SK-N-SH (cell line): Measurements from ENCODE around the gene CD72. TPM values are rescaled to one million over a fixed set of nuclear protein-coding genes. Genes with fewer than 3 reads are reported as not detected.

Experiments used
- CTCF ChIA-PET: fragments of 300-600, 350-600 bp; formaldehyde crosslinking; extraction: SDS; loops from one replicate; lab custom pipeline; 2021; lab: Yijun Ruan, JAX
- POLR2A ChIA-PET: fragments of 350-600 bp; sonication (Branson Sonifier 250); formaldehyde crosslinking; extraction: SDS; loops from one replicate; lab custom pipeline; 2020; ENCODE audit warnings: antibody characterized with exemption, inconsistent platforms; lab: Yijun Ruan, JAX
- DNase-seq: peaks from one replicate; pipeline ENCODE4 v3.0.0; 2012
- H2AFZ ChIP-seq: fragments of 200-600 bp; sonication (generic); 2 replicates; pipeline ENCODE4 v1.8.1; 2016; ENCODE audit warnings: antibody characterized with exemption, mild to moderate bottlenecking, low read depth
- H3F3A ChIP-seq: fragments of 200-600 bp; sonication (generic); replicated peaks from 2 replicates; pipeline ENCODE3; 2016; ENCODE audit warnings: antibody characterized with exemption, mild to moderate bottlenecking; ENCODE audit not compliant: insufficient read depth
- H3K27ac ChIP-seq, 2 experiments: fragments of 200-500 bp in 1 of 2; fragments of 200-600 bp in 1 of 2; sonication (Bioruptor generic) in 1 of 2; sonication (generic), shearing (Covaris generic) in 1 of 2; 2 replicates each; pipeline versions ENCODE4 v1.5.1 to v1.6.1; 2014 to 2016; ENCODE audit warnings: low read depth in 2 of 2, inconsistent platforms in 1 of 2, low read length in 1 of 2, mild to moderate bottlenecking in 1 of 2, mixed read lengths in 1 of 2
- H3K27me3 ChIP-seq: fragments of 200-600 bp; sonication (generic), shearing (Covaris generic); 2 replicates; pipeline ENCODE4 v1.6.1; 2016; ENCODE audit warnings: mixed run types; ENCODE audit not compliant: insufficient read depth
- H3K36me3 ChIP-seq, 2 experiments: fragments of 200-500 bp in 1 of 2; fragments of 200-600 bp in 1 of 2; sonication (Bioruptor generic) in 1 of 2; sonication (generic) in 1 of 2; replicated peaks in 1 of 2; 2 replicates each; pipeline versions ENCODE3 to v1.5.1; 2014 to 2016; ENCODE audit warnings: low read length in 1 of 2, mild to moderate bottlenecking in 1 of 2; ENCODE audit not compliant: insufficient read depth in 2 of 2, control insufficient read depth in 1 of 2
- H3K4me1 ChIP-seq, 2 experiments: fragments of 200-500 bp in 1 of 2; fragments of 200-600 bp in 1 of 2; sonication (Bioruptor generic) in 1 of 2; sonication (generic), shearing (Covaris generic) in 1 of 2; 2 replicates each; pipeline versions ENCODE4 v1.5.1 to v1.6.1; 2014 to 2016; ENCODE audit warnings: low read depth in 1 of 2, low read length in 1 of 2, mixed run types in 1 of 2; ENCODE audit not compliant: insufficient read depth in 2 of 2, control insufficient read depth in 1 of 2
- H3K4me2 ChIP-seq: fragments of 200-600 bp; sonication (generic), shearing (Covaris generic); 2 replicates; pipeline ENCODE4 v1.6.1; 2017; ENCODE audit warnings: mixed run types
- H3K4me3 ChIP-seq, 2 experiments: fragments of 200-500 bp in 1 of 2; fragments of 200-600 bp in 1 of 2; sonication (Bioruptor generic) in 1 of 2; sonication (generic), shearing (Covaris generic) in 1 of 2; 2 replicates each; pipeline versions ENCODE4 v1.5.1 to v1.8.1; 2014 to 2016; ENCODE audit warnings: low read depth in 2 of 2, inconsistent platforms in 1 of 2, low read length in 1 of 2, mild to moderate bottlenecking in 1 of 2, mixed read lengths in 1 of 2, moderate library complexity in 1 of 2
- H3K79me2 ChIP-seq: fragments of 200-600 bp; sonication (generic); 2 replicates; pipeline ENCODE4 v1.8.1; 2017; ENCODE audit warnings: mild to moderate bottlenecking; ENCODE audit not compliant: insufficient read depth
- H3K9ac ChIP-seq: fragments of 200-600 bp; sonication (generic); 2 replicates; pipeline ENCODE4 v1.6.1; 2017; ENCODE audit warnings: mixed run types
- H3K9me2 ChIP-seq: fragments of 200-600 bp; sonication (generic); 2 replicates; pipeline ENCODE4 v1.6.1; 2017; ENCODE audit warnings: mixed run types
- H3K9me3 ChIP-seq: fragments of 200-600 bp; sonication (generic); 2 replicates; pipeline ENCODE4 v1.6.1; 2017; ENCODE audit warnings: mixed run types, mild to moderate bottlenecking, moderate library complexity
- H4K20me1 ChIP-seq: fragments of 200-600 bp; sonication (generic); 2 replicates; pipeline ENCODE4 v1.6.1; 2017; ENCODE audit warnings: mild to moderate bottlenecking, mixed run types; ENCODE audit not compliant: insufficient read depth
- CTCF ChIP-seq: fragments of 200-600 bp; sonication (generic); IDR thresholded peaks from 2 replicates; pipeline ENCODE4 v1.6.1; 2017; ENCODE audit warnings: antibody characterized with exemption, mild to moderate bottlenecking, moderate library complexity
- ELF1 ChIP-seq: IDR thresholded peaks from 2 replicates; pipeline ENCODE4 v1.4.0; 2012
- EP300 ChIP-seq, 2 experiments: IDR thresholded peaks; 2 replicates each; pipeline versions ENCODE4 v1.4.0 to v1.6.1; 2012; ENCODE audit warnings: borderline replicate concordance in 1 of 2, low read depth in 1 of 2, low read length in 1 of 2
- EZH2phosphoT487 ChIP-seq: fragments of 200-600 bp; sonication (generic); IDR thresholded peaks from 2 replicates; pipeline ENCODE4 v1.6.1; 2017; ENCODE audit warnings: low read depth, mixed run types, mild to moderate bottlenecking, antibody characterized with exemption, moderate library complexity, borderline replicate concordance
- GABPA ChIP-seq: IDR thresholded peaks from 2 replicates; pipeline ENCODE4 v1.4.0; 2012; ENCODE audit warnings: low read depth, mild to moderate bottlenecking
- GATA2 ChIP-seq: sonication (generic); formaldehyde crosslinking; IDR thresholded peaks from 2 replicates; pipeline ENCODE4 v1.5.0; 2020; ENCODE audit warnings: mild to moderate bottlenecking, missing genetic modification reagents
- IRF3 ChIP-seq: fragments of 150-350 bp; IDR thresholded peaks from 2 replicates; pipeline ENCODE4 v1.6.1; 2016; ENCODE audit warnings: mild to moderate bottlenecking, low read depth, low read length
- MXI1 ChIP-seq: IDR thresholded peaks from 2 replicates; pipeline ENCODE4 v1.6.1; 2012; ENCODE audit warnings: mild to moderate bottlenecking, low read depth, low read length, improper control_type of control experiment
- NRF1 ChIP-seq: IDR thresholded peaks from 2 replicates; pipeline ENCODE4 v1.6.1; 2012; ENCODE audit warnings: low read depth, mild to moderate bottlenecking, low read length
- POLR2AphosphoS5 ChIP-seq: IDR thresholded peaks from 2 replicates; pipeline ENCODE4 v1.6.1; 2012; ENCODE audit warnings: low read depth, low read length
- RCOR1 ChIP-seq: fragments of 150-350 bp; IDR thresholded peaks from 2 replicates; pipeline ENCODE4 v1.6.1; 2017; ENCODE audit warnings: antibody characterized with exemption, low read length
- TAF1 ChIP-seq: IDR thresholded peaks from 2 replicates; pipeline ENCODE4 v1.6.1; 2012; ENCODE audit warnings: low read depth, mild to moderate bottlenecking, low read length, moderate library complexity, borderline replicate concordance
- USF2 ChIP-seq: fragments of 150-350 bp; IDR thresholded peaks from 2 replicates; pipeline ENCODE4 v1.6.1; 2017; ENCODE audit warnings: antibody characterized with exemption, low read length, low read depth, borderline replicate concordance
- YY1 ChIP-seq: IDR thresholded peaks from 2 replicates; pipeline ENCODE4 v1.4.0; 2012; ENCODE audit warnings: low read depth, mild to moderate bottlenecking
- ZBTB33 ChIP-seq: IDR thresholded peaks from 2 replicates; pipeline ENCODE4 v1.4.0; 2012; ENCODE audit warnings: low read depth, borderline replicate concordance
- WGBS: methylation state at CpG from one replicate; pipeline ENCODE4 v1.1.6; 2017; ENCODE audit warnings: low lambda C conversion rate; 5-methylcytosine and 5-hydroxymethylcytosine counted together
- polyA plus RNA-seq, 3 experiments: library from polyadenylated mRNA; depleted of rRNA; stranded (reverse); fragments of >200 nt; gene quantifications; 2 replicates each; pipeline ENCODE4 v1.2.3, GENCODE V29; 2012

Gene CD72
- polyA plus RNA-seq, 1 of the 3 experiments (the other 2 are of a cell fraction): 2.7 TPM

GRCh38 chr9:35628389-35628991 lies 10.3 kb upstream of the CD72 start:
- no peak for TF ChIP-seq EP300 (IDR thresholded peaks at IDR 0.05; ENCODE audit: borderline replicate concordance in 1 of 2, low read depth in 1 of 2, low read length in 1 of 2)
- TF ChIP-seq IRF3: no peak
- TF ChIP-seq NRF1: no peak
- no peak for TF ChIP-seq GABPA
- no peak for TF ChIP-seq MXI1
- no peak for TF ChIP-seq YY1
- no peak for TF ChIP-seq EZH2phosphoT487
- TF ChIP-seq CTCF: no peak
- TF ChIP-seq GATA2 (CRISPR knock-in tag): no peak
- TF ChIP-seq ELF1: no peak
- TF ChIP-seq ZBTB33: no peak
- no peak for TF ChIP-seq TAF1
- no peak for TF ChIP-seq POLR2AphosphoS5
- TF ChIP-seq USF2: no peak
- TF ChIP-seq RCOR1: no peak
- no peak for DNase-seq
- H3K36me3 ChIP-seq: no peaks in the 10 kb centered on the region
- H3F3A ChIP-seq: no peaks in the 10 kb centered on the region
- POLR2A ChIA-PET: no interaction called here
- WGBS: 84% methylated on average over 6 of the region's 6 CpGs
- H3K4me2 ChIP-seq: no peak overlapping the region
- H2AFZ ChIP-seq: no peak overlapping the region
- no peaks in the 10 kb centered on the region for H3K27me3 ChIP-seq
- H3K79me2 ChIP-seq: no peaks in the 10 kb centered on the region
- H3K27ac ChIP-seq: no peak overlapping the region
- no peaks in the 10 kb centered on the region for H4K20me1 ChIP-seq
- H3K9me3 ChIP-seq: no peaks in the 10 kb centered on the region
- no peak overlapping the region for H3K4me3 ChIP-seq
- no peaks in the 10 kb centered on the region for H3K4me1 ChIP-seq
- CTCF ChIA-PET: interaction anchor here (0.9 to 6.4 kb wide), 5 partner anchors 16 to 68 kb away, joined by 3 to 32 read pairs (median 4); partner anchors contain the start of genes CCDC107 and RMRP
- H3K9me2 ChIP-seq: no peaks in the 10 kb centered on the region
- H3K9ac ChIP-seq: no peak overlapping the region
